ENCODE results near the gene SIPA1L3.
"Not testable (repeated sequence)": the region's sequence is repeated elsewhere in the genome, so short reads cannot be mapped to it uniquely, and the experiment has no call there.

SIPA1L3 gene

GRCh38 chr19:38023671-38024541 lies 116.9 kb downstream of the SIPA1L3 start:
- DNase-seq (ENCODE audit: low spot score) = no peak

- DNase-seq (ENCODE audit: low spot score) = no peak
Measured at GRCh38 chr19:38024992-38025908, 118.2 kb downstream of the SIPA1L3 start.

GRCh38 chr19:38025909-38026307 lies 118.9 kb downstream of the SIPA1L3 start:
- no peak for DNase-seq (ENCODE audit: low spot score)

- no peak for DNase-seq (ENCODE audit: low spot score)
Measured at GRCh38 chr19:38028913-38029510, 122.0 kb downstream of the SIPA1L3 start.

- DNase-seq (ENCODE audit: low spot score) = not testable (repeated sequence)
Measured at GRCh38 chr19:38030001-38030400, 123.0 kb downstream of the SIPA1L3 start.

GRCh38 chr19:38030686-38031422 lies 123.8 kb downstream of the SIPA1L3 start:
- no peak for DNase-seq (ENCODE audit: low spot score)

GRCh38 chr19:38031423-38031770 lies 124.4 kb downstream of the SIPA1L3 start:
- DNase-seq (ENCODE audit: low spot score) = no peak

GRCh38 chr19:38032151-38032550 lies 125.1 kb downstream of the SIPA1L3 start:
- no peak for DNase-seq (ENCODE audit: low spot score)

- DNase-seq (ENCODE audit: low spot score) = no peak
Measured at GRCh38 chr19:38032951-38033350, 125.9 kb downstream of the SIPA1L3 start.

- DNase-seq (ENCODE audit: low spot score) = no peak
Measured at GRCh38 chr19:38033658-38034491, 126.9 kb downstream of the SIPA1L3 start.

- no peak for DNase-seq (ENCODE audit: low spot score)
Measured at GRCh38 chr19:38034492-38034860, 127.5 kb downstream of the SIPA1L3 start.

GRCh38 chr19:38035515-38036495 lies 128.8 kb downstream of the SIPA1L3 start:
- DNase-seq (ENCODE audit: low spot score) = no peak

- no peak for DNase-seq (ENCODE audit: low spot score)
Measured at GRCh38 chr19:38036707-38037611, 130.0 kb downstream of the SIPA1L3 start.

- DNase-seq (ENCODE audit: low spot score) = no peak
Measured at GRCh38 chr19:38039966-38040365, 133.0 kb downstream of the SIPA1L3 start.

GRCh38 chr19:38042132-38042531 lies 135.1 kb downstream of the SIPA1L3 start:
- DNase-seq (ENCODE audit: low spot score) = no peak

GRCh38 chr19:38043649-38044144 lies 136.7 kb downstream of the SIPA1L3 start:
- DNase-seq (ENCODE audit: low spot score) = no peak

- DNase-seq (ENCODE audit: low spot score) = no peak
Measured at GRCh38 chr19:38044267-38045111, 137.5 kb downstream of the SIPA1L3 start.

All from hematopoietic multipotent progenitor cell treated with erythropoietin and hydrocortisone succinate and interleukin-3 and kit ligand, for 15 days (in vitro differentiated cells).